ENCODE results near the gene MSI2. TPM values are rescaled to one million over a fixed set of nuclear protein-coding genes. Genes with fewer than 3 reads are reported as not detected.

Gene MSI2
- total RNA-seq, 4 donors from 2014 or later, result 14.9 to 24.4 (median 19.8) TPM

- no peak for ATAC-seq (ENCODE audit: low FRiP score)
- no peak for TF ChIP-seq CTCF (IDR thresholded peaks at IDR 0.05)
- no peak for DNase-seq (ENCODE audit: low spot score)
Observed at GRCh38 chr17:57313097-57313835, 56.9 kb downstream of the MSI2 start.

DNA sequence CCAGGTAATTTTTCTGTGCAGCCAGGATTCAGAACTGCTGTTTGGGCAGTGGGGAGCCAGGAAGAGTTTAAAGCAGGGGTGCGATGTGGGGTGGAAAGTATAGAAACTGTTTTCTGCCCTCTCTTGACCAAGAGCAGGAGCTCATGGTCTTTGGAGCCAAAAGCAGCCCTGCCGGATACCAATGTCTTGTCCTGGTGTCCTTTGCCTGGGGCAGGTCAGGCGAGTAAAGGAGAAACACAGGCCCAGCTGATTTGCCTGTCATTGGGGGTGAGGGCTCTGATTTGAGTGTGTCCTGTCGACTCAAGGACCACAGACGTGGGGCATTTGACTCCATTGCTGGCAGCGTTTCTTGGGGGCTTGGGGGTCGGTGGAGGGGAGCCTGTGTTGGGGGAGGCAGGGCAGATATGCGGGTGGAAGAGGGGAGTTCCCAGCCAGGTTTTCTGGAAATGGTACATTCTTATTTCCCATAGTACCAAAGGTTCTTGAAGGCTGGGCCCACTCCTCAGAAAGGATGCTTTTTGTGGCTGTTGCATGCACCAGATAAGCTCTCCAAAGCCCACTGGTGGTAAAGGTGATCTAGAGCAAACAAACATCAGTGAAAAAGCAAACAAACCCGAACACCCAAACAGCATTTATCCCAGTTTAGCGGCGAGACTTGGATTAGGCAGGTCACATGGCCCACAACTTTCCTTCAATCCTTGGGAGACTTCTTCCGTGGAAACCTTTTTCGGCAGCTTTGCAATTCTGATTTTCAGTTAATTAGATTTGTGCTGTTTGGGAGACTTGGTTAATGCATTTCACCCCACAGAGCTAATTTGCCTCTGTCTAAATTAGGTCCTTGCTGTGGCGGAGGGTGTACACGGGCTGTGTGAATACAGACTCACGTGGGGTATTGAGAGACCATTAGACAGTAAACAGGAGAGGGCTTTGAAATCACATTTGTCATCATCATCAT, 59.0 kb downstream of the MSI2 start:
- no peak for DNase-seq (ENCODE audit: low spot score)
- TF ChIP-seq CTCF (IDR thresholded peaks at IDR 0.05), result no peak
- no peak for ATAC-seq (ENCODE audit: low FRiP score)

GRCh38 chr17:57316361-57316760, 60.0 kb downstream of the MSI2 start:
- no peak for DNase-seq (ENCODE audit: low spot score)
- no peak for ATAC-seq (ENCODE audit: low FRiP score)
- TF ChIP-seq CTCF (IDR thresholded peaks at IDR 0.05), result no peak

DNA sequence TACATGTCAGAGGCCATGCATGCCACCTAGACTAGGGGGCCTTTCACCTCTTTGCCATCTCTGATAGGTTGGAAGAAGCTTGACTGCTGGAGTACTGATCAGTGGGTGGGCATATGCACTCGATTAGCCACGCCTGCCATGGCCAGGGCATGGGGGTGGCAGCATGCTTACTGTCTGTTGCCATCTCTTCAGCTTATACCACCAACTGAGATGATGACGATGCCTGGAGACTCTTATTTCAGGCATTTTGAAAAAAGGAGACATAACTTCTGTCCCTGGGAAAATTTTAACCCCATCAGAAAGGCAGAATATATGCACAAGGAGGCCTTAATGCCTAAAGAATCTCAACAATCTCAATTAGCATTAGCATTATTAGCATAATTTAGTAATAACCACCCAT, 60.8 kb downstream of the MSI2 start:
- DNase-seq (ENCODE audit: low spot score) (no peak), ATAC-seq (ENCODE audit: low FRiP score) (no peak)
- TF ChIP-seq CTCF (IDR thresholded peaks at IDR 0.05), result no peak

DNA sequence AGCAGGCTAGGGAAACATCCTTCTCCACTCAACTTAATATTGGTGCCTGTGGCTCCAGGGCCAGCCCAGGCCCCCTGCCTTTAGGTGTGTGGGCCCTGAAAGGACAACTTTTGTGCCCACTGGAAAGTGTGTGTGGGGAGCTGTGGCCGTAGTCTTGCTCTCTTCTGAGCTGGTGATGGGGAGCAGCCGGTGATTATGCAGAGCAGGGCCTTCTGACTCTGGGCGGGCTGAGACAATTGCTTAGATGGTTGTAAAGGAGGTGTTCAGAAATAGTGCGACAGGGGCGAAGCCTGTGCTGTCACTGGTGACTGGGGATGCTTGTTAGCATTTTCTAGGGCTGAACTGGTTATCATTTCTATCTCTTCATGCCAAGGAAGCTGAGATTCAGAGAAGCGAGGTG, 62.6 kb downstream of the MSI2 start:
- DNase-seq (ENCODE audit: low spot score), result no peak
- TF ChIP-seq CTCF (IDR thresholded peaks at IDR 0.05), result no peak
- no peak for ATAC-seq (ENCODE audit: low FRiP score)

GRCh38 chr17:57319806-57320205, 63.5 kb downstream of the MSI2 start:
- no peak for DNase-seq (ENCODE audit: low spot score)
- ATAC-seq (ENCODE audit: low FRiP score), result no peak
- TF ChIP-seq CTCF (IDR thresholded peaks at IDR 0.05), result no peak
